GM12874 (cell line): ENCODE measurements around the gene DENND6B.

Experiments
- CTCF ChIP-seq: IDR thresholded peaks from 2 replicates; pipeline ENCODE4 v1.5.1; 2011; ENCODE audit warnings: low read depth, mild to moderate bottlenecking, control low read depth, low read length, moderate library complexity; ENCODE audit not compliant: insufficient read depth

The DENND6B gene

GRCh38 chr22:50264104-50264745 lies 62.6 kb downstream of the DENND6B start:
- no peak for TF ChIP-seq CTCF

GRCh38 chr22:50262973-50263617 lies 63.7 kb downstream of the DENND6B start:
- no peak for TF ChIP-seq CTCF

- TF ChIP-seq CTCF = no peak
Observed at GRCh38 chr22:50262460-50262911, 64.3 kb downstream of the DENND6B start.

GRCh38 chr22:50261615-50262459 lies 65.0 kb downstream of the DENND6B start, which contains the start of gene MAPK12:
Gene MAPK12, minus strand, starts transcription at chr22:50261683. Its CDS starts 174 bp downstream, at chr22:50261509.
- no peak for TF ChIP-seq CTCF

- TF ChIP-seq CTCF = no peak
Observed at GRCh38 chr22:50260801-50261614, 65.8 kb downstream of the DENND6B start.

GRCh38 chr22:50260434-50260800 lies 66.4 kb downstream of the DENND6B start:
- no peak for TF ChIP-seq CTCF
